ENCODE results near the gene STYXL2.

Gene STYXL2

GRCh38 chr1:167066333-167067122, 27.3 kb upstream of the STYXL2 start:
- no peak overlapping the region for H3K27ac ChIP-seq
- TF ChIP-seq CTCF (IDR thresholded peaks at IDR 0.05) (peak; percentile 99), ZFX (IDR thresholded peaks at IDR 0.05; ENCODE audit: borderline replicate concordance) (no peak)

- TF ChIP-seq ZFX (IDR thresholded peaks at IDR 0.05; ENCODE audit: borderline replicate concordance) = no peak
- no peak for TF ChIP-seq CTCF (IDR thresholded peaks at IDR 0.05)
- H3K27ac ChIP-seq = no peak overlapping the region
Observed at GRCh38 chr1:167067904-167068303, 26.0 kb upstream of the STYXL2 start.

- no peak for TF ChIP-seq CTCF (IDR thresholded peaks at IDR 0.05)
- no peak for TF ChIP-seq ZFX (IDR thresholded peaks at IDR 0.05; ENCODE audit: borderline replicate concordance)
- H3K27ac ChIP-seq = no peak overlapping the region
Observed at GRCh38 chr1:167068761-167069160, 25.1 kb upstream of the STYXL2 start.

- no peak overlapping the region for H3K27ac ChIP-seq
- TF ChIP-seq CTCF (IDR thresholded peaks at IDR 0.05) = no peak
- no peak for TF ChIP-seq ZFX (IDR thresholded peaks at IDR 0.05; ENCODE audit: borderline replicate concordance)
Observed at GRCh38 chr1:167071286-167071685, 22.6 kb upstream of the STYXL2 start.

GRCh38 chr1:167076136-167076710, 17.7 kb upstream of the STYXL2 start:
- H3K27ac ChIP-seq = no peak overlapping the region
- no peak for TF ChIP-seq ZFX (IDR thresholded peaks at IDR 0.05; ENCODE audit: borderline replicate concordance)
- no peak for TF ChIP-seq CTCF (IDR thresholded peaks at IDR 0.05)

- no peak for TF ChIP-seq CTCF (IDR thresholded peaks at IDR 0.05)
- TF ChIP-seq ZFX (IDR thresholded peaks at IDR 0.05; ENCODE audit: borderline replicate concordance) = no peak
- no peak overlapping the region for H3K27ac ChIP-seq
Observed at GRCh38 chr1:167077128-167077867, 16.6 kb upstream of the STYXL2 start.

GRCh38 chr1:167077868-167078210, 16.0 kb upstream of the STYXL2 start:
- no peak overlapping the region for H3K27ac ChIP-seq
- TF ChIP-seq CTCF (IDR thresholded peaks at IDR 0.05) (no peak), ZFX (IDR thresholded peaks at IDR 0.05; ENCODE audit: borderline replicate concordance) (no peak)
